ENCODE results near the gene IMMP2L.

The IMMP2L gene

GRCh38 chr7:110911632-110912031 lies 650.7 kb downstream of the IMMP2L start:
- Histone ChIP-seq H3K79me2 (ENCODE audit: insufficient read depth, low read length) (no peaks in the 10 kb centered on the region), H3K9ac (ENCODE audit: low read depth, low read length, poor library complexity, severe bottlenecking) (no peak overlapping the region), H2AFZ (ENCODE audit: low read length) (no peak overlapping the region), H3K36me3 (ENCODE audit: insufficient read depth, low read length) (no peaks in the 10 kb centered on the region), H4K20me1 (ENCODE audit: insufficient read depth, low read length, poor library complexity, severe bottlenecking) (no peaks in the 10 kb centered on the region), H3K9me2 (replicated peaks; ENCODE audit: low read depth, low read length) (no peaks in the 10 kb centered on the region), H3K9me3 (ENCODE audit: insufficient read depth, low read depth, low read length) (no peaks in the 10 kb centered on the region), H3K4me1 (ENCODE audit: insufficient read depth, low read length, poor library complexity, severe bottlenecking) (no peaks in the 10 kb centered on the region), H3K27me3 (ENCODE audit: insufficient read depth, low read length, poor library complexity, severe bottlenecking) (no peaks in the 10 kb centered on the region), H3K4me3 (ENCODE audit: low read length, poor library complexity, severe bottlenecking) (no peak overlapping the region), H3F3A (ENCODE audit: low read depth) (no peaks in the 10 kb centered on the region), H3K4me2 (ENCODE audit: low read depth, low read length, poor library complexity, severe bottlenecking) (no peak overlapping the region)
- TF ChIP-seq EZH2phosphoT487 (IDR thresholded peaks at IDR 0.05; ENCODE audit: borderline replicate concordance) = no peak

- TF ChIP-seq CTCF (conservative IDR thresholded peaks at IDR 0.05; ENCODE audit: low read length) = no peak
- no peak for TF ChIP-seq EZH2phosphoT487 (IDR thresholded peaks at IDR 0.05; ENCODE audit: borderline replicate concordance)
- H3K9me3 ChIP-seq (ENCODE audit: insufficient read depth, low read depth, low read length) = no peaks in the 10 kb centered on the region
- no peaks in the 10 kb centered on the region for H3K4me1 ChIP-seq (ENCODE audit: insufficient read depth, low read length, poor library complexity, severe bottlenecking)
- H3K4me3 ChIP-seq (ENCODE audit: low read length, poor library complexity, severe bottlenecking) = no peak overlapping the region
- H3K9me2 ChIP-seq (replicated peaks; ENCODE audit: low read depth, low read length) = no peaks in the 10 kb centered on the region; the same call in 1 of the 2 replicates
- H3K4me2 ChIP-seq (ENCODE audit: low read depth, low read length, poor library complexity, severe bottlenecking) = no peak overlapping the region
- no peak overlapping the region for H2AFZ ChIP-seq (ENCODE audit: low read length)
- H3K9ac ChIP-seq (ENCODE audit: low read depth, low read length, poor library complexity, severe bottlenecking) = no peak overlapping the region
- no peaks in the 10 kb centered on the region for H3K79me2 ChIP-seq (ENCODE audit: insufficient read depth, low read length)
- no peaks in the 10 kb centered on the region for H3F3A ChIP-seq (ENCODE audit: low read depth)
- no peaks in the 10 kb centered on the region for H4K20me1 ChIP-seq (ENCODE audit: insufficient read depth, low read length, poor library complexity, severe bottlenecking)
- H3K27me3 ChIP-seq (ENCODE audit: insufficient read depth, low read length, poor library complexity, severe bottlenecking) = no peaks in the 10 kb centered on the region
- no peaks in the 10 kb centered on the region for H3K36me3 ChIP-seq (ENCODE audit: insufficient read depth, low read length)
Observed at GRCh38 chr7:110909117-110909516, 653.2 kb downstream of the IMMP2L start.

- no peak overlapping the region for H2AFZ ChIP-seq (ENCODE audit: low read length)
- no peaks in the 10 kb centered on the region for H3K36me3 ChIP-seq (ENCODE audit: insufficient read depth, low read length)
- TF ChIP-seq EZH2phosphoT487 (IDR thresholded peaks at IDR 0.05; ENCODE audit: borderline replicate concordance) (no peak), CTCF (conservative IDR thresholded peaks at IDR 0.05; ENCODE audit: low read length) (no peak)
- no peak overlapping the region for H3K4me3 ChIP-seq (ENCODE audit: low read length, poor library complexity, severe bottlenecking)
- no peak overlapping the region for H3K4me2 ChIP-seq (ENCODE audit: low read depth, low read length, poor library complexity, severe bottlenecking)
- no peaks in the 10 kb centered on the region for H3F3A ChIP-seq (ENCODE audit: low read depth)
- H3K27me3 ChIP-seq (ENCODE audit: insufficient read depth, low read length, poor library complexity, severe bottlenecking) = no peaks in the 10 kb centered on the region
- H4K20me1 ChIP-seq (ENCODE audit: insufficient read depth, low read length, poor library complexity, severe bottlenecking) = no peaks in the 10 kb centered on the region
- no peaks in the 10 kb centered on the region for H3K9me3 ChIP-seq (ENCODE audit: insufficient read depth, low read depth, low read length)
- no peak overlapping the region for H3K9ac ChIP-seq (ENCODE audit: low read depth, low read length, poor library complexity, severe bottlenecking)
- no peaks in the 10 kb centered on the region; the same call in 1 of the 2 replicates for H3K9me2 ChIP-seq (replicated peaks; ENCODE audit: low read depth, low read length)
- H3K4me1 ChIP-seq (ENCODE audit: insufficient read depth, low read length, poor library complexity, severe bottlenecking) = no peaks in the 10 kb centered on the region
- no peaks in the 10 kb centered on the region for H3K79me2 ChIP-seq (ENCODE audit: insufficient read depth, low read length)
Observed at GRCh38 chr7:110905773-110906566, 656.3 kb downstream of the IMMP2L start.

- no peaks in the 10 kb centered on the region for H3K4me1 ChIP-seq (ENCODE audit: insufficient read depth, low read length, poor library complexity, severe bottlenecking)
- no peak overlapping the region for H3K9ac ChIP-seq (ENCODE audit: low read depth, low read length, poor library complexity, severe bottlenecking)
- H3F3A ChIP-seq (ENCODE audit: low read depth) = no peaks in the 10 kb centered on the region
- TF ChIP-seq CTCF (conservative IDR thresholded peaks at IDR 0.05; ENCODE audit: low read length) = no peak
- no peak for TF ChIP-seq EZH2phosphoT487 (IDR thresholded peaks at IDR 0.05; ENCODE audit: borderline replicate concordance)
- H4K20me1 ChIP-seq (ENCODE audit: insufficient read depth, low read length, poor library complexity, severe bottlenecking) = no peaks in the 10 kb centered on the region
- no peaks in the 10 kb centered on the region for H3K79me2 ChIP-seq (ENCODE audit: insufficient read depth, low read length)
- H2AFZ ChIP-seq (ENCODE audit: low read length) = no peak overlapping the region
- no peak overlapping the region for H3K4me2 ChIP-seq (ENCODE audit: low read depth, low read length, poor library complexity, severe bottlenecking)
- no peak overlapping the region for H3K4me3 ChIP-seq (ENCODE audit: low read length, poor library complexity, severe bottlenecking)
- H3K9me3 ChIP-seq (ENCODE audit: insufficient read depth, low read depth, low read length) = 0 out of 2 replicates have a peak, but pooled peaks cover 9% of the 10 kb centered on the region
- no peaks in the 10 kb centered on the region for H3K27me3 ChIP-seq (ENCODE audit: insufficient read depth, low read length, poor library complexity, severe bottlenecking)
- no peaks in the 10 kb centered on the region for H3K9me2 ChIP-seq (replicated peaks; ENCODE audit: low read depth, low read length)
- no peaks in the 10 kb centered on the region for H3K36me3 ChIP-seq (ENCODE audit: insufficient read depth, low read length)
Observed at GRCh38 chr7:110898516-110898915, 663.8 kb downstream of the IMMP2L start.

Measured in Loucy (cell line).